GM10248 (cell line): ENCODE data around the gene IQSEC2.

Experiments used
- CTCF ChIA-PET: fragments of 300-600 bp; sonication (Branson Sonifier 250); formaldehyde crosslinking; extraction: SDS; loops from one replicate; lab custom pipeline; 2021; ENCODE audit warnings: antibody characterized with exemption; lab: Yijun Ruan, JAX
- POLR2A ChIA-PET: fragments of 350-650 bp; sonication (Branson Sonifier 250); formaldehyde crosslinking; extraction: SDS; loops from one replicate; lab custom pipeline; 2020; ENCODE audit warnings: antibody characterized with exemption; lab: Yijun Ruan, JAX
- DNase-seq: peaks from one replicate; pipeline ENCODE4 v3.0.0; 2012; ENCODE audit errors: extremely low spot score
- TF ChIP-seq, protein P1 (sequence below): IDR thresholded peaks from 2 replicates; pipeline ENCODE4 v1.5.1; 2012; ENCODE audit warnings: mild to moderate bottlenecking, low read depth; ENCODE audit errors: extremely low read depth, missing control alignments, control extremely low read depth

Gene IQSEC2

DNA sequence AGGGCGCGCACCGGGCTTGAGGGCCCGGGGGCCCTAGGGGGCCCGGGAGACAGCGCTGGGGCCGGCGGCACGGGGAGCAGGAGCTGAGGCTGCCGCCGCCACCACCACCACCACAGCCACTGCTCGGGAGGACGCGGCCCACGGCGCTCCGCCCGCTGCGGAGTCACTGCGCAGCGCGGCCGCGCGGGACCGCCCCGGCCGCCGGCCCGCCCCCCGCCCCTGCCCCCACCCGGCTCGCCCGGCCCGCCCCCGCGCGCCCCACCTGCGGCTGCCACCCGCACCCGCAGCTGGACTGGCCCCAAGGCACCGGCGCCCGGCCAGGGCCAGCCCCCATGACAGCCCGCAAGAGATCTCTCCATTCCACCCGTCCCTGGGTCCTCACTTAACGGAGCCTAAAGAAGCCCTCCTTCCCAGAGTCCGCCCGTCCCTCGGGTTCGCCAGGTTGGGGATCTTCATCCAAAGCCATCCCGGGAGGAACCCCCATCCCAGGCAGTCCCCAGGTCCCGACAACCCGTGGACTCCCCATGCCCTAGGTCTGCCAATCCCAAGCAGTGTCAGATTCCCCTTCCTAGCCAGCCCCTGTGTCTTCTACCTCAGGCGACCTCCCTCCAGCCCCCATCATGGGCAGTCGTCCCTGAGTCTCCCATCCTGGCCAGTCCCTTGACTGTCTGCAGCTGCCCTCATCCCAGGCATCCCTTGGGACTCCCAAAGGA is 40.0 kb upstream of the IQSEC2 start:
- DNase-seq: no peak
- POLR2A ChIA-PET: no interaction called here
- TF ChIP-seq, protein P1, sequence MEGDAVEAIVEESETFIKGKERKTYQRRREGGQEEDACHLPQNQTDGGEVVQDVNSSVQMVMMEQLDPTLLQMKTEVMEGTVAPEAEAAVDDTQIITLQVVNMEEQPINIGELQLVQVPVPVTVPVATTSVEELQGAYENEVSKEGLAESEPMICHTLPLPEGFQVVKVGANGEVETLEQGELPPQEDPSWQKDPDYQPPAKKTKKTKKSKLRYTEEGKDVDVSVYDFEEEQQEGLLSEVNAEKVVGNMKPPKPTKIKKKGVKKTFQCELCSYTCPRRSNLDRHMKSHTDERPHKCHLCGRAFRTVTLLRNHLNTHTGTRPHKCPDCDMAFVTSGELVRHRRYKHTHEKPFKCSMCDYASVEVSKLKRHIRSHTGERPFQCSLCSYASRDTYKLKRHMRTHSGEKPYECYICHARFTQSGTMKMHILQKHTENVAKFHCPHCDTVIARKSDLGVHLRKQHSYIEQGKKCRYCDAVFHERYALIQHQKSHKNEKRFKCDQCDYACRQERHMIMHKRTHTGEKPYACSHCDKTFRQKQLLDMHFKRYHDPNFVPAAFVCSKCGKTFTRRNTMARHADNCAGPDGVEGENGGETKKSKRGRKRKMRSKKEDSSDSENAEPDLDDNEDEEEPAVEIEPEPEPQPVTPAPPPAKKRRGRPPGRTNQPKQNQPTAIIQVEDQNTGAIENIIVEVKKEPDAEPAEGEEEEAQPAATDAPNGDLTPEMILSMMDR: no peak
- CTCF ChIA-PET: interaction anchor here (0.9 to 5.3 kb wide), 2 partner anchors 115 to 125 kb away, joined by 3 to 78 read pairs; no protein-coding TSS in a partner anchor

DNA sequence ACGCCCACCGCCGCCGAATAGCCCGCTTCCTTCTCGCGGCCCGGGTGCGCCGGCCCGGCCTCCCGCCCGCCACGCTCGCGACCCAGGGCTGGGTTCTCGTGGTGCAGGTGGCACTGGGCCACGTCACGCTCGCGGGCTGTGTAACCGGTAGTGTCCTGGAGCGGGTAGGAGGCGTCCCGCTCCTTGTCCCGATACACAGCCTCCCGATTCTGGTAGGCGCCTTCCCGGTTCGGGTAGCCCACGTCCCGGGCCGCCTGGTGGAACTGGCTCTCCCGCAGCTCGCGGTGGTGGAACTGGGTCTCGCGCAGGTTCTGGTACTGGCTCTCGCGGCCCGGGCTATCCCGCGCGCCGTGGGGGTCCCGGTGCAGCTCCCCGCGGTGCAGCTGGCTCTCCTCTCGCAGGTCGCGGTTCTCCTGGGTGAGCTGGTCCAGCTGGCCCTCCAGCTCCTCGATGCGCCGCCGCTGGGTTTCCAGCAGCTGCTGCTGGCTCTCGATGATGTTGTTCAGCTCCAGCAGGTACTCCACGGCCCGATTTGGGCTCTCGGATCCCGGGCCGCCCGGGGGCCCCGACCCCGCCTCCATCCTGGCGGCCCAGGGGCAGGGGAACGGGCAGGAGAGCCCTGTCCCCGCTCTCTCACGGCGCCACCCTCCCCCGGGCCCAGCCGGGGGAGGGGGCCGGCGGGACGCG is 39.3 kb upstream of the IQSEC2 start:
- POLR2A ChIA-PET: no interaction called here
- TF ChIP-seq, protein P1: no peak
- CTCF ChIA-PET: interaction anchor here (0.9 to 5.3 kb wide), 3 partner anchors 115 to 126 kb away, joined by 3 to 78 read pairs (median 30); partner anchors contain the start of gene HSD17B10
- no peak for DNase-seq

DNA sequence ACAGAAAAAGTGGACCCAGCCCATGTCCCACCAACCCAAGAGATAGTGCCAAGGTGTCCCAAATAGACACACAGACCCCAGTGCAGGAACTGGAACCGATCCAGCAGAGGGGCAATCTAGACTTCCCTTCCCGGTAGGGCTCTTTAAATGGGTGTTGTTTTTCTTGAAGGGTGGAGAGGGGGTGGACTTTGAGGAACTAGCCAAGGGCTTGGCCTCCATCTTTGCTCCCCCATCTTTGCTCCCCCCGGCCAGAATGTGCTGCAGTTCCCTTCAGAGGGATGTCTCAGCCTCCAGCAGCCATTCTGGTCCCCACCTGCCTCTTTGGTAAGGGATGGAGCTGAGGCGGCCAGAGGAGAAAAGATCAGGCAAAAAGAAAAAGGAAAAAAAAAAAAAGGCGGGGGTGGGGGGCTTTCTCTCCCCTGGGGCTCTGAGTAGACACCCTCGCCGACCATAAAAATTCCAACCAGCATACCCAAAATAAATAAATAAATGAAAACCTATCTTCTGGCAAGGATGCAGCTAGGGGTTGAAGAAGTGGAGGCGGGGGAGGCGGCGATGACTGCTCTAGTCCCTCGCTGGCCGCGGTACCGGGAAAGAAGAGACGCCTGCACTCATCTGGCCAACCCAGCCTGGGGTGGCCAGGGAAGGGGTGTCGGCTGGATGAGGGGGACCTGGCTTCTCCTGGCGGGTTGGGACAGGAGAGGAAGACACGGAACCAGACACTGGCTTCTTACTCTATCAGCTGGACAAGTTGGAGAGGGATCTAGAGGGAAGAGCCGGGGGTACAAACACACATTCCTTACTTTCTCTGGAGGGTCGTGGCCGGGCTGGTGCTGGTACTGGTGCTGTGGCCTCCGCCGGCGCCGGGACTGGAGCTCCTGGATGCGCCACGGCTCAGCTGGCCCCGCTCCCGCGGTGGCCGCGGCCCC is 38.5 kb upstream of the IQSEC2 start:
- TF ChIP-seq, protein P1: no peak
- no peak for DNase-seq
- POLR2A ChIA-PET: no interaction called here
- CTCF ChIA-PET: interaction anchor here (1.6 to 5.3 kb wide), 4 partner anchors 10 to 162 kb away, joined by 5 to 78 read pairs (median 20); partner anchors contain the start of gene HSD17B10

DNA sequence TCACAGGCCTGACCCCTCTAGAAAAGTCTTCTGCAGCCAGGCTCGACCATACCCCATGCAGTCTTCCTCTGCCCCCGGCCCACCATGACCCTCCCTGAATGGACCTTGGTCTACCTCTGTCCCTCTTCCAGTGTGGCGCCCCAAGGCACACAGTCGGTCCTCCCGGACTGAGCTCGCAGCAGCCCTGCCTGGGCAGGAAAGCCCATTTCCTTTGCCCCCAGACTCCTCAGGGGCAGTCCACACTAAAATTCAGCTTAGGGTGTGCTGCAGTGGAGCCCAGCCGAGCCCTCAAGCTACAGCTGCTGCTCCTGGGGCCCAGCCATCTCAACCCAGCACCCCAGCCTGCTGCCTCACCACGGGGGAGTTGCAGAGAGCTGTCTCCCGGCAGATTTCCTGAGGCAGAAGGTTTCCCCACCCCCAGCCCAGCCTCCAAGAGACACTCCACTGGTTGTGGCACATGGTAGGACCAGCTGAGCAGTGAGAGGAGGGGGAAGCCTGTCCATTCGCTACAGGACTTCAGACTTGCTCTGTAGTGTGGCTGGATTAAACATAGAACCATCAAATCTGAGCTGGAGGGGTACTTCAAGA is 37.5 kb upstream of the IQSEC2 start:
- CTCF ChIA-PET: interaction anchor here (0.9 to 5.3 kb wide), 10 partner anchors 8 to 163 kb away, joined by 3 to 78 read pairs (median 8); partner anchors contain the start of genes HSD17B10, RIBC1 and SMC1A
- POLR2A ChIA-PET: no interaction called here
- DNase-seq: no peak

DNA sequence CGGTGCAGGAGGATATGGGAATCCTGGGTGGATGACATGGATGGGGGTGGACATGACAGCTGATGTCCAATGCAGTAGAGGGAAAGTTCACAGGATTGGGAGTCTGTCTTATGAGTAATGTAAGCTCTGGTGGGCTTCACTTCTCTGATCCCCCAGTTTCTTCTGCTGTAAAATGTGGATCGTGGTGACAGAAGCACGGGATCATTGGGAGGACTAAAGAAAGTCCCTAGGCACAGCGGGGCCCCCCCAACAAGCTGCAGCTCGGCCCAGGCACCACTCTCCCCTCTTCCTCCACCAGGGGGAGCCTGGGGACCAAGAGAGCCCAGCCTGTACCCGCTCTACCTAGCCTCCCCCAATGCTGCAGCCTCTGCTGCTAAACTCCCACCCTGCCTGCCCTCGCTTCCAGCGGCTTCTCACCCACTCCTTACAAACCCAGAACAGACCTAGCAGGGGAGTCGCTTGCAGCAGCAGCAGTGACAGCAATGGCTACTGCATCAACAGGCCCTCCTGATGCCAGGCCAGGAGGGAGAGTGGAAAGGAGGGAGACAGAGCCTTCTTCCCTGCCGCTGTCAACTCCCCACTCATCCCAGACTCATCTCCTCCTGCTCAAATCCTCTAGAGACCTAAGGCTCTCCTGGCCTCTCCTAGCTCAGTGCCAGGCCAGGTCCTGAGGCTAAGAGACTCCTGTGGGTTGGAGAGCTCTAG is 36.1 kb upstream of the IQSEC2 start:
- TF ChIP-seq, protein P1: peak; percentile 71
- CTCF ChIA-PET: interaction anchor here (0.8 to 5.3 kb wide), 24 partner anchors 9 to 315 kb away, joined by 3 to 78 read pairs (median 4); partner anchors contain the start of genes HSD17B10, RIBC1 and SMC1A
- POLR2A ChIA-PET: no interaction called here
- peak; percentile 77 for DNase-seq

More for the DNA sequence above, 37.5 kb upstream of the IQSEC2 start:
- TF ChIP-seq, protein P1: no peak
